ENCODE data around the gene ATE1.

DNA sequence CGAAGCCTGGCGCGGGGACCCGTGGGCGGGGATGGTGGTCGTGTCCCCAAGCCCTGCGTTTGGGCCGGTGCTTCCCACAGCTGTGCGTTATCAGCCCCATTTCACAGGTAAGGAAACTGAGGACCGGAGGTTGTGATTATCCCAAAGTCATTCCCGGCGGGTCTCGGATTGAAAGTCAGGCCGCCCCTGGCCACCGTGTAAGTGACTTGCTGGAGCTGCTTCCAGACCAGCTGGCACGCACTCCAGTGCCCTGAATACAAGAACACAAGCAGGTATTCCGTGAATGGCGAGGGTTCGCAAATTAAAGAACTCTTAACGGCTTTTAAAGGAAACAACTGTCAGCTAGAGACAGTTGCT lies 675 bp upstream of the ATE1 start:
- TF ChIP-seq, protein P1, sequence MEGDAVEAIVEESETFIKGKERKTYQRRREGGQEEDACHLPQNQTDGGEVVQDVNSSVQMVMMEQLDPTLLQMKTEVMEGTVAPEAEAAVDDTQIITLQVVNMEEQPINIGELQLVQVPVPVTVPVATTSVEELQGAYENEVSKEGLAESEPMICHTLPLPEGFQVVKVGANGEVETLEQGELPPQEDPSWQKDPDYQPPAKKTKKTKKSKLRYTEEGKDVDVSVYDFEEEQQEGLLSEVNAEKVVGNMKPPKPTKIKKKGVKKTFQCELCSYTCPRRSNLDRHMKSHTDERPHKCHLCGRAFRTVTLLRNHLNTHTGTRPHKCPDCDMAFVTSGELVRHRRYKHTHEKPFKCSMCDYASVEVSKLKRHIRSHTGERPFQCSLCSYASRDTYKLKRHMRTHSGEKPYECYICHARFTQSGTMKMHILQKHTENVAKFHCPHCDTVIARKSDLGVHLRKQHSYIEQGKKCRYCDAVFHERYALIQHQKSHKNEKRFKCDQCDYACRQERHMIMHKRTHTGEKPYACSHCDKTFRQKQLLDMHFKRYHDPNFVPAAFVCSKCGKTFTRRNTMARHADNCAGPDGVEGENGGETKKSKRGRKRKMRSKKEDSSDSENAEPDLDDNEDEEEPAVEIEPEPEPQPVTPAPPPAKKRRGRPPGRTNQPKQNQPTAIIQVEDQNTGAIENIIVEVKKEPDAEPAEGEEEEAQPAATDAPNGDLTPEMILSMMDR (IDR thresholded peaks at IDR 0.05) = no peak
- no peak for TF ChIP-seq POLR2A (IDR thresholded peaks at IDR 0.05)

Data from heart left ventricle (tissue), 13 donors.